GM12878 (cell line): ENCODE data around the gene ADA. TPM values are rescaled to one million over a fixed set of nuclear protein-coding genes. Genes with fewer than 3 reads are reported as not detected.

Source experiments
- BHLHE40 ChIP-seq, 2 experiments: fragments of 450-650 bp in 1 of 2; IDR thresholded peaks; 2 replicates each; pipeline ENCODE4 v1.6.1; 2011 to 2017; ENCODE audit warnings: low read depth in 2 of 2, borderline replicate concordance in 1 of 2, improper control_type of control experiment in 1 of 2, low read length in 1 of 2, mild to moderate bottlenecking in 1 of 2
- BMI1 ChIP-seq: fragments of 450-650 bp; IDR thresholded peaks from 2 replicates; pipeline ENCODE4 v1.6.1; 2016; ENCODE audit warnings: mild to moderate bottlenecking, moderate library complexity, borderline replicate concordance
- IRF5 ChIP-seq: fragments of 450-650 bp; IDR thresholded peaks from 2 replicates; pipeline ENCODE4 v1.6.1; 2017; ENCODE audit warnings: borderline replicate concordance
- MEF2B ChIP-seq: fragments of 450-650 bp; IDR thresholded peaks from 2 replicates; pipeline ENCODE4 v1.6.1; 2018; ENCODE audit warnings: mild to moderate bottlenecking, moderate library complexity; ENCODE audit not compliant: partially characterized antibody, poor library complexity, severe bottlenecking
- MYB ChIP-seq: fragments of 150-350 bp; IDR thresholded peaks from 2 replicates; pipeline ENCODE4 v1.6.1; 2014; ENCODE audit warnings: mild to moderate bottlenecking, low read depth, low read length, borderline replicate concordance
- NR2F1 ChIP-seq: fragments of 450-650 bp; conservative IDR thresholded peaks from 2 replicates; pipeline ENCODE4 v1.6.1; 2017; ENCODE audit warnings: mild to moderate bottlenecking
- PAX5 ChIP-seq: IDR thresholded peaks from 2 replicates; pipeline ENCODE4 v1.6.1; 2011; ENCODE audit warnings: low read depth, low read length, borderline replicate concordance
- RUNX3 ChIP-seq: IDR thresholded peaks from 2 replicates; pipeline ENCODE4 v1.6.1; 2012; ENCODE audit warnings: low read length, inconsistent platforms
- SPI1 ChIP-seq: IDR thresholded peaks from 2 replicates; pipeline ENCODE4 v1.6.1; 2011; ENCODE audit warnings: low read depth, mild to moderate bottlenecking, low read length, moderate library complexity, borderline replicate concordance; ENCODE audit not compliant: insufficient read depth
- ZBTB33 ChIP-seq: fragments of 450-650 bp; IDR thresholded peaks from 2 replicates; pipeline ENCODE4 v1.6.1; 2017; ENCODE audit warnings: mild to moderate bottlenecking
- ZBTB4 ChIP-seq: fragments of 450-650 bp; formaldehyde crosslinking; IDR thresholded peaks from 2 replicates; pipeline ENCODE4 v1.4.0; 2022; ENCODE audit warnings: mild to moderate bottlenecking, moderate library complexity
- polyA plus RNA-seq, 11 experiments: library from polyadenylated mRNA; depleted of rRNA in 4 of 11; unstranded in 6 of 11; stranded (reverse) in 5 of 11; fragments of >200 nt; fragmentation: Nextera tagmentation in 4 of 11; fragmentation: Illumina TruSeq in 1 of 11; extraction: Ambion mirVana in 4 of 11; extraction: Trizol in 1 of 11; gene quantifications; 1 replicate in 1 of 11; 2 replicates in 10 of 11; pipeline versions ENCODE4 v1.2.1 to v1.2.3, GENCODE V29; 2011 to 2016; ENCODE audit warnings: inconsistent platforms in 2 of 11, missing spikeins in 2 of 11, low read depth in 1 of 11
- total RNA-seq, 4 experiments: library from RNA; depleted of rRNA in 3 of 4; stranded (reverse); fragments of >200 nt in 3 of 4; fragmentation: Illumina TruSeq in 1 of 4; extraction: Trizol in 1 of 4; gene quantifications; 2 replicates each; pipeline versions ENCODE4 v1.2.1 to v1.2.3, GENCODE V29; 2013 to 2021
- TF ChIP-seq, protein P1 (sequence below): fragments of 450-650 bp; conservative IDR thresholded peaks from 2 replicates; pipeline ENCODE4 v1.6.1; 2017; ENCODE audit warnings: mild to moderate bottlenecking, moderate library complexity
- TF ChIP-seq, protein P2 (sequence below): fragments of 450-650 bp; IDR thresholded peaks from 2 replicates; pipeline ENCODE4 v1.6.1; 2017; ENCODE audit warnings: low read depth, mild to moderate bottlenecking, moderate library complexity

ADA gene
- total and polyA plus RNA-seq, 10 of the 15 experiments (the other 5 are each of a cell fraction or from before 2014, with no cell fraction given) = 40.9 to 217 (median 90.8) TPM

DNA sequence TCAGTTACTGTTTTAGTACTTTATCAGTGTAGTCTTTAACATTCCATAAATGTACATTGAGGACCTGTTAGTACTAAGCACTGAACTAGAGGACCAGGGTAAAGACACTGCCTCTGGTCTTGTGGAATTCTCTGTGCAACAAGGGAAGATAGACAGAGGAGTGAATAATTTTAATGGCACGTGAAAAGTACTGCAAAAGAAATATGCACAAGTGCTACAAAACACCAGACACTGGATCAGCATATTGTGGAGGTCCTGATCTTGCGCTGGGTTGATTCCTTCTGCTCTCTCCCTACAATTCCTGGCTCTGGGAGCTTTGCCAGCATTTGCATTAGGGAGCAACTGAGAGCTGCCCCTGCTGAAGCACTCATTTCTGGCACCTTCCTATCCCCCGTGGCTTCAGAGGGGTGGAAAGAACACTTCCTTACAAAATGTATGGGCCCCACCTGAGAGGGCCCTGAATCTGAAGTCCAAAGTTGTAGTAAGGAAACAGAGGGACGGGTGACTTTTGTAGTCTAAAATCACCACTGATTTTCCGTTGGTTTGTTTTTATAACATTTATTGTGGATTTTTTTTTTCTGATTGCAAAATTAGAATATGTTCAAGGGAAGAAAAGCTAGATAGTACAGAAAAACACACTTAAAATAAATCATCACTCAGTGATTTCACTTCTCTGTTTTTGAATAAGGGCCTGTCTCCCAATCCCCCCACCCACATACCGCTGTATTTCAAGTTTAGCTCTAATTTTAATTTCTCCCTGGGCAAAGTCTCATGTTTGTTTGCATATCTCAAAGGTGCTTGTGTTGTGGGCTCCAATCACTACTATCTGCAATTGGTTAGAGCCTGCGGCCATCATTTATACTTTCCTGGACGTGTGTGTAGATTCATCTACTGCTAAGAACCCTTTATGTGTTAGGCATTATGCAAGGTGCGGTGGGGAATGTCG, 64.2 kb downstream of the ADA start (continued):
- TF ChIP-seq, protein P1, sequence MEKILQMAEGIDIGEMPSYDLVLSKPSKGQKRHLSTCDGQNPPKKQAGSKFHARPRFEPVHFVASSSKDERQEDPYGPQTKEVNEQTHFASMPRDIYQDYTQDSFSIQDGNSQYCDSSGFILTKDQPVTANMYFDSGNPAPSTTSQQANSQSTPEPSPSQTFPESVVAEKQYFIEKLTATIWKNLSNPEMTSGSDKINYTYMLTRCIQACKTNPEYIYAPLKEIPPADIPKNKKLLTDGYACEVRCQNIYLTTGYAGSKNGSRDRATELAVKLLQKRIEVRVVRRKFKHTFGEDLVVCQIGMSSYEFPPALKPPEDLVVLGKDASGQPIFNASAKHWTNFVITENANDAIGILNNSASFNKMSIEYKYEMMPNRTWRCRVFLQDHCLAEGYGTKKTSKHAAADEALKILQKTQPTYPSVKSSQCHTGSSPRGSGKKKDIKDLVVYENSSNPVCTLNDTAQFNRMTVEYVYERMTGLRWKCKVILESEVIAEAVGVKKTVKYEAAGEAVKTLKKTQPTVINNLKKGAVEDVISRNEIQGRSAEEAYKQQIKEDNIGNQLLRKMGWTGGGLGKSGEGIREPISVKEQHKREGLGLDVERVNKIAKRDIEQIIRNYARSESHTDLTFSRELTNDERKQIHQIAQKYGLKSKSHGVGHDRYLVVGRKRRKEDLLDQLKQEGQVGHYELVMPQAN = no peak
- TF ChIP-seq BHLHE40 (IDR thresholded peaks at IDR 0.05; ENCODE audit: borderline replicate concordance in 1 of 2, low read depth in 2 of 2, low read length in 1 of 2) (peak; percentile 20 to 45; a peak in 1 of 4 replicates), ZBTB33 (no peak), MEF2B (peak; percentile 75), ZBTB4 (no peak), PAX5 (no peak), SPI1 (peak; percentile 73), BMI1 (peak; percentile 69; the same call in 1 of the 2 replicates), RUNX3 (peak; percentile 47; the same call in 1 of the 2 replicates), NR2F1 (0 out of 2 replicates have a peak, but pooled peaks have one; percentile 27), MYB (no peak), IRF5 (no peak)
- TF ChIP-seq, protein P2, sequence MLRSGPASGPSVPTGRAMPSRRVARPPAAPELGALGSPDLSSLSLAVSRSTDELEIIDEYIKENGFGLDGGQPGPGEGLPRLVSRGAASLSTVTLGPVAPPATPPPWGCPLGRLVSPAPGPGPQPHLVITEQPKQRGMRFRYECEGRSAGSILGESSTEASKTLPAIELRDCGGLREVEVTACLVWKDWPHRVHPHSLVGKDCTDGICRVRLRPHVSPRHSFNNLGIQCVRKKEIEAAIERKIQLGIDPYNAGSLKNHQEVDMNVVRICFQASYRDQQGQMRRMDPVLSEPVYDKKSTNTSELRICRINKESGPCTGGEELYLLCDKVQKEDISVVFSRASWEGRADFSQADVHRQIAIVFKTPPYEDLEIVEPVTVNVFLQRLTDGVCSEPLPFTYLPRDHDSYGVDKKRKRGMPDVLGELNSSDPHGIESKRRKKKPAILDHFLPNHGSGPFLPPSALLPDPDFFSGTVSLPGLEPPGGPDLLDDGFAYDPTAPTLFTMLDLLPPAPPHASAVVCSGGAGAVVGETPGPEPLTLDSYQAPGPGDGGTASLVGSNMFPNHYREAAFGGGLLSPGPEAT = peak; percentile 73
